HuH-7 (cell line): ENCODE results near the gene SPATA19.

Source experiments
- DNase-seq: peaks from one replicate; pipeline ENCODE4 v3.0.0; 2011; ENCODE audit warnings: low spot score

SPATA19 gene

DNA sequence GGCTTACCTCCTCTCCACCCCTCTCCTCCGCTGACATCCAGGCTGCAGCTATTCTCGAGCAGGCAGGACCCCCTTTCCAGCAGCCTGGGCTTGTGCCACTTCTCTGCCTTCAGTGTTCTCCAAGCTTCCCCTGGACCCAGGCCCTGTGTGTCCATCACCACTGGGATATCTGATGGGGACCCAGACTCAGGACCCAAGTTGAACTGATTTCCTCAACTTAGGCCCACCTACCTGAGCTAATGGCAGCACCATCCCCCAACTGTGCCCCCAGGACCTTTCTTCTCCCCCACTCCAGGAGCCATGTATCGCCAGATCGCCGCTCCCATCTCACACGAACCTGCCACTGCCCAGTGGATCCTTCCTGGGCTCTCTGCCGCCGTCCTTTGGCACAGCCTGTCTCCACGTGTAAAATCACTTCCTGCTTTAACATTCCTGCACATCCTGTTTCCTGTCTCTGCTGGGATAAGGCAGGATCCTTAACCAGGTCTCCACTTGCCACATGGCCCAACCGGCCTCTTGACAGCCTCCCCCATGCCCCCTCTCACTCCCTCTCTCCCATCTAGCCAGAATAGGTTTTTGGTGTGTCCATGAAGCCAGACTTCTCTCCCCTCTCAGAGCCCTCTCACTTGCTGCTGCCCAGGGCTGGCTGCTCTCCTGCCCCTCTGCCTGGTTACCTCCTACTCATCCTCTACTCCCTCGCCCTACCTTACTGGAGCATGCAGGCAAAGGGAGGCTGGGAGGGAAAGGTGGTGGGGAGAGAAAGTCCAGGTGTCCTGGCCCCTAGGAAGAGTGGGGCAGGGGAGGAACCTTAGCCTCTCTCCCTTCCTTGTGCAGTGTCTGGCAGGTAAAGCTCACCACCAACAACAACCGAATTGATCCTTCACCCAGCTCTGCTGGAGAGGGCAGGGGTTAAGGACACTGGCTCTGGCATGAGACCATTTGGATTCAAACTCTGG is 9.4 kb downstream of the SPATA19 start:
- DNase-seq: no peak

DNA sequence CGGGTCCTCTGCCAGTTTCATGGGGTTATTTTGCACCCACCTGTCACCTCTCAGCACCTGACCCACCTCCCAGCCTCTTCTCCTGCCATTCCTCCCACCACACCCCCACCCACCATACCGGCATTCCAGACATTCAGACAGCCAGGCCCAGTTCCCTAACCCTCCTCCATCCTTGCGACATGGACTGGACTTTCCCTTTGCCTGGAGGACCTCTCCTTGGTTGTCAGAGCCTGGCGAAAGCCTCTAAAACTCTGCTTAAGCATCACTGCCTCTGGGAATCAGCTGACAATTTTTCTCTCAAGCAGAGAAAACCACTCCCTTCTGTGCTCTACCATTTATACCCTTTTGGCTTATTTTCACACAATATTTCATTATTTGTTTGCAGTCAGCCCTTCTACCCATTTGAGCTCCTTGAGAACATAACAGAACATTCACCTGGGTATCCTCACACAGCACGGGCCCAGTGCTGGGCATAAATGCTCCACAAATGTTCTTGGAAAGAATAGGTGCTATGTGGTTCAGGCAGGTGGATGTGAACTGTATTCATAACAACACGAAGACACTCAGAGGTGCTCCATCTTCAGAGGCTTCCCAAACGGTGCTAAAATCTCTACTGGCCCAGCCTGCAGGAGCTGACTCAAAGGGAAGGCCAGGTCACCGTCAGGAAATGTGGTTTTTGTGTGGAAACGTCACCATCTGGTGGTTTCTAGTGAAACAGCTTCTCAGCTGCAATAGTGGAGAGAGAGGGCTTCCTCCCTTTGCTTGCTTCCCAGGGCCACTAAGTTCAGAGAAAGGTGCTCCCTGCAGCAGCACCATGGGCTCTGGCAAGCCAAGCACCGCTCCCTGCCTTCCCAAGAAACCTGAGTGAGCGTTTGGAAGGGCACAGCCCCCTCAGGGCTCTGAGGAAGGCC is 10.4 kb downstream of the SPATA19 start:
- peak; percentile 56 for DNase-seq

DNA sequence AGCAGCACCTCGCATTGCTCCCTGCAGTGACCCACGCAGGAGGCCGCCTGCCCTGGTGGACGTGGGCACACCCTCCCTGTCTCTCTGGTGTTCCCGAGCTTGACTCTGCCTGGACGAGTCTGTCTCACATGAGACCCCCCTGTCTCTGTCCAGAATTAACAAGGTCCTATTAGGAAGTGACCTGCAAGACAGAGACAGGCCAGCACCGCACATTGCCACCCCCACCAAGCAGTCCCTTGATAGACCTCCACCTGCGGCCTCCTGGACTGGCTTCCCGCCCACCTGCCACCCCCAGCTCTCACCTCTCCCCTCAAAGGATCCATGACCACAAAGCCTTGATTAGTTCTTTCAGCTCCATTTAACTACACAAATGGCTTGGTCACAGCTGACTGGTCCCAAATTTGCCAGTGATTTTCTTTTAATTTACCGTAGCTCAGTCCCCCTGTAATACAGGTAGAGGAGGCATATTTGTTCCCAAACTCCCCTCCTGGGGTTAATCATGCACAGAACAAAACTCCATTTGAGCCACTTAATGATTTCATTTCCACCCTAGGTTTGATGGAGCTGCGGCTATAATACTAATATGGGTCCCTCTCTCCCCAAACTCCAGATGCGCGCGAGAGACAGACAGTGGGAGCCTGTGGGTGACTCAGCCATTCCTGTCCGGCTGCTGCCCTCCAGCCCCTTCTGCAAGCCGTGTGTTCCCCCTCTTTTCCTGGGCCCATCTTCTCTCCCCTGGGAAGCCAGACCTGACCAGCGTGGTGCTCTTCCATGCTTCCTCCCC is 11.2 kb downstream of the SPATA19 start:
- no peak for DNase-seq

DNA sequence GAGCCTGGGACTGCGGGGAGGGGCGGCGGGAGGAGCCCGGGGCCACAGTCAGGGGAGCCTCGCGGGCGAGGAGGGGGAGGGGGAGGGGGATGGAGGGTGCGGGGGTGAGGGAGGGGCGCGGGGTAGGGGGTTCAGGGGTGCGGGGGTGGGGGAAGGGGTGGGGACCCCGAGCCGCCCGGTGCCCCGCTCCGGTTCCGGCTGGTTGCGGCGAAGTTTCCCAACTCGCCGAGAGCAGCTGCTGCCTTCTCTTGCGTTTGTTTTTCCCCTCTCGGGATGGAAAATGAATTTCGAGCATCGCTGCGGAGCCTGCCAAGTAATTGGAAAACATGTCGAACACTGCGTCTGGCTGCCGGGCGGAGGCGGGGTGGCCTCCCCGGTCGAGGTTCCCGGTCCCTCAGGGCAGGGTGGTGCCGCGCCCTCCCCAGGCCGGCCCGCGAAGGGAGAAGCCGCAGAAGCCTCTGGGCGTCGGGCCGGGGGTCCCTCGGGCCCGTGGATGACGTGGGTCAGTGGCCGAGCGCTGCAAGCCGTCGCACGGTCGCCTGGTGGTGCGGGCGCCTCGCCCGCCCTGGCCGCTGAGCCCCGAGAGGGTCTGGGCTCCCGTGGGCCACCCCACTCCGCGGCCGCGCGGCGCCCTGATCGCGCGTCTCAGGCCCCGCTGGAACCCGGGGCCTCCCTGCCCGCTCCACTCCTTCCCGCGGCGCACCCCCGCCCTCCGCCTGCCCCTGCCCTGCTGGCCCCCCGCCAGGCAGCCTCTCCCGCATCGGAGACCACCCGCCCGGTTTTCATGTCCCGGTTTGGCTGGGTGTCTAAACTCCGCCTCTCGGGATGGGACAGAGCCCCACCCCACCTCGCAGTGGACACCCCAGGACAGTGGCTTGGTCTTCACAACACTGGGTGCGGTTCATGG is 12.1 kb downstream of the SPATA19 start:
- DNase-seq: no peak

DNA sequence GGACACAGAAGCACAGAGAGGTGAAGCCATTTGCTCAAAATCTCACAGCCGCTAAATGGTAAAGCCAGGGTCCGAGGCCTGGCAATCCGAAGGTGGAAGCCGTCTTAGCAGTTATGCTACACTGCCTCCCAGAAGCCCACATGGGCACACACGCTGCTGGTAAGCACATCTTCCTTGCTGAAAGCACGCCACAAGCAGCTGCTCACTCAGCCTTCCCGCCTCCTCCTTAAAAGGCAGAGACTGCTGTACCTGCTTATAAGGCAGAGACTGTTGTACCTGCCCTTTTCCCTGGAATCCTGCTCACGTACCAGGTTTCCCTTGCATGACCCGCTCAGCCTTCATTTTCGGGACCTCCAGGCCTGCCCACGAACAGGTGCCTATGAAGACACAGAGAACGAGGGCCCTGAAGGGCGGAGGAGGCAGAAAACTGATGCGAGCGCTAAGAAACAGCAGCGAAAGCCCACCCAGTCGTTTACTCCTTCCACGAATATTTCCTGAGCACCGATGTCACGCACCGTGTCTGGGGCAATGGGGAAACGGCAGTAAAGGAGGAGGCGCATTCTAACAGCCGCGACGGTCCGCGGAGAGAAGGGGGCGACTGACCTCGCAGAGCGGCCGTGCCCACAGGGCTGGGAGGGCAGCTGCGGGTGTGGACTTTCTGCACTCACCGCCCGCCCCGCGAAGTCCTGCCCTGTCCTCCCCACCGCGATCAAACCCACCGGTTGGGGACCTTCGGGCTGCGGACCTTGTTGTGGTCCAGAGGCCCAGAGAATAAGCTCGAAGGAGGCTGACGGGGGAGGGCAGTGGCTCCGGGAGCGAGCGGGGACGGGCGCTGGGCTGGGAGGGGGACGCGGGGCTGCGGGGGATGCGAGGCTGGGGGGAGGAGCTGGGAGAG is 13.0 kb downstream of the SPATA19 start:
- DNase-seq: no peak

DNA sequence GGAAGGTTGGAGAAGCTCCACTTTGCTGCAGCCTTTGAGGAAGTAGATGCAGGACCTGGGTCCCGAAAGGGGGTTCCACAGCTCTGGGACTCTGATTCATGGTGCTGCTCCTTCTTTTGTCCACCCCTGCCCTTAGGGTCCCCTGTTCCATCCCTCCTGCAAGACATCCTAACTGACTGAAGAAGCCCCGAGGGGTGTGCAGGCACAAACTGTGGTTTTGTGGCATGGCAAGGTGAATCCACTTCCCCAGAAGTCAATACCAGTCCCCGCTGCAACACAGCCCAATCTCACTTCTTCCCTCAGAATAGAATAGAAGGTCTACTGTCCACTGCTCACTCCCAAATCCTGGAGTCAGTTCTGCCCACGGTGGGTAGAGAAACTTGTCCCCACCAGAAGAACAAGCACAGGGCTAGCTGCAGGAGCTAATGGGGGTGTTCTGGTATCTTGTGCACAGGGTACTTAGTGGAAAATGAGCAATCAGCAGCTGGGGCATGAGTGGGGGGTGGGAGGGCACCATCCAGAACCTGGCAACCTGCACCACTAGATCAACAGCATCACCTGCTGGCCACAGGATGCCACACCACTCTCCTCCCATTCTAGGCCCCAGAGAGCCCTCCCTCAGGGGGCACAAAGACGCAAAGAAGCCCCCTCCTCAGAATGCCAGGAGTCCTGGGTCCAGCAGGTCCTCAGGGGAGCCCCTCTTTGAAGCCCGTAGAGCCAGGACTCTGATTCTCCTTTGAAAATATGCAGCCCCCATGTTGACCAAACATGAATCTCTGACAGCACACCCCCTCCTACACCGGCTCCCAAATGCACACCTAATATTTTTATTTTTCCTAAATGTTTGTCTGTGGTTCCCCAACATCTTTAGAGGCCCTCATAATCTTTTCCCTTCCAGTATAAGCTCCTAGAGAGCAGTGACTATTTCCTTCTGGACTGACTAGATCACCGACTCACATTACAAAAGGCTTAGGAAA is 14.1 kb downstream of the SPATA19 start:
- no peak for DNase-seq

DNA sequence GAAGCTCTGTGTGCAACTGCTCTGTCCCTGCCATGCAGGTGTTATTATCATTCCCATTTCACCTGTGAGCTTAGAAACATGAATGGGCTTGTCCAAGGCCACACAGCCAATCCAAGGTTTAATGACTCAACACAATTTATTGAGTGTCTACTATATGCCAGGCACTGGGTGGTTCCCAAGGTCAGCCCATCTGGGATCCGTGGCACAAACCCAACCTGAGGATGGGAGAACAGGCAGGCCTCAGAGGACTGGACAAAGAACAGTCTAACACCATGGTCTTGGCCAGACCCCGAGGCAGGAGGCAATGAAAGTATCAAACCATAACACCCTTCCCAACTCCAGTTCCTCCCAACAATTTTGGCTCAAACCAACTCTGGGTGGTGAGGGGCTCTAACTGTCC is 15.7 kb downstream of the SPATA19 start:
- DNase-seq: no peak

DNA sequence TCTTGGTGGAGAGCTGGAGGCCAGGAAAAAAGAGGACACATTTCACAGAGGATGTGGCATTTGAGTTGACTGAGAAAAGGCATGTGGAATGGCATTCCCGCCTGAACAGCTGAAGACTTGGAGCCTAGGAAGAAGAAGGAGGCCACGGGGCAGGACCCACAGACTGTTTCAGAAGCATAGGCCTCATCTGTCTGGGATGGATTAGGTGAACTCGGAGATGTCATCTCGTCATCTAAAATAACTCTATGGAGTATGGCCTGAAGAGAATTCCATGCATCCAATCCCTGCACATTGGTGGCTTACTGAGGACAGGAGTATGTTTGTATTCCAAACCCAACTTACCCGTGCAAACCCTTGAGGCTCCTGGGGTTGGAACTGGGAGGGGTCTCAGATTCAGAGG is 16.4 kb downstream of the SPATA19 start:
- DNase-seq: no peak

DNA sequence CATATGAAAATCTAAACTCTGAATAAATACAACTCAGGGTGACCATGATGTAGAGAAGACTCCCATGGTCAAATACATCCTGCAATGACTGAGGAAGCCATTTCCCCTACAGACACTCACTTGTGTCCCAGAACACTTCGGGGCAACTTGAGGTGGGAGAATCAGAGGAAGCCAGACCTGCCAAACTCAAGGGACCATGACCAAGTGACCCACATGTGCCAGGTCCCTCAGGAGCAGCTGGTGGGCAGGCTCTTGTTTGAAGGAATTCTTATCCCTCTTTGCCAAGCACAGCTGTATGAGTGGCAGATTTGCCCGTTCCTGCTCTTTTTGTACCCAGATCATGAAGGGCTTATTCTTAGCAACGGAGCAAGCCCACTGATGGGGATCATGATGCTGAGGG is 17.8 kb downstream of the SPATA19 start:
- DNase-seq: no peak

DNA sequence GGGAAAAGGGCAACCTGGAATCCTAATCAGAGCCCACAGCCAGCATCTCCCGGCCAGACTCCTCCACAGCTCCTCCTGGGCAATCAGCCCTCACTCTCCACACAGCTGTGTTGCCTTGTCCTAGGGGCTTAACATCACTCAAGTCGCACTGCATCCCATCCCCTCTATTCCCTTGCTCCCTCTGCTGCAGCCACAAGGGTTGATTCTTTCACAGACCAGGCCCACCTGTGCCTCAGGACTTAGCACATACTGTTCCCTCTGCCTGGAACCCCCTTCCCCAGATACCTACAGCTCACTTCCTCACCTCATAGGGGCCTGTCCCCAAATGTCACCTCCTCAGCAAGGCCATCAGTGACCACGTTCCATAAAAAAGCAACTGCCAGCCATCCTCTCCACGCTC is 18.4 kb downstream of the SPATA19 start:
- DNase-seq: no peak

DNA sequence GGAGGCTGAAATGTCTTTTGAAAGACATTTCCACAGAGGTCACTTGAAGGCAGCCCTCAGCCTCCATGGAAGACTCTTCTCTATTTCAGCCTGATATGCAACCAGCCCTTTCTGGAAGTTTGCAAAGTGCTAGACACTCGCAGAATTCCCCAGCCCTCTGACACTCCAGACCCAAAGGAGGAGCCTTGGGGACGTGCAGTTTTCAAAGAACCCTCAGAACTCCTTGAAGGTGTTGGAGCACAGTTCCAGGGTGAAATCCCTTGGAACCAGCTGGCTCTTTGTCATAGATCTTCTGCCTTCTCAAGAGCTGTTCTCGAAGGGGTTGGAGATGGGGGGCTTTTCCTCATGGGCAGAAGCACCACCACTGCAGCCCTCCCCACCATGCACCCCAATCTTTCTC is 19.6 kb downstream of the SPATA19 start:
- DNase-seq: no peak

DNA sequence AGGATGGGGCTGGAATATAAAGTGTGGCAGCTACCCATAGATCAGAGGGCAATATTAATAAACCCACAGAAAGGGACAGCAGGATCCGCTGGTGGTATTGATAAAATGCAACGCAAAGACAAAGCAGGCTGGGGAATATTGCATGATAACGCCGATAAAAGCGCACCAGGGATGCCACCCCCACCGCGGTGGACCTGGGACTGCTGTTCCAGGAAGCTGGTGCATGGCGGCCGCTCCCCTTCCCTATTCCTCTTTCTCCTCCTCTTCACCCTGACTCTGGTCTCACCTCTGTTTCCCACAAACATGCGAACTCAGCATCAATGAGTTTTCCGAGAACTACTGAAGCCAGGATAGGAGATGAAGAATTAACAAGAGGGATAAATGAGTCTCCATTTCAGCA is 20.2 kb downstream of the SPATA19 start:
- DNase-seq: no peak

DNA sequence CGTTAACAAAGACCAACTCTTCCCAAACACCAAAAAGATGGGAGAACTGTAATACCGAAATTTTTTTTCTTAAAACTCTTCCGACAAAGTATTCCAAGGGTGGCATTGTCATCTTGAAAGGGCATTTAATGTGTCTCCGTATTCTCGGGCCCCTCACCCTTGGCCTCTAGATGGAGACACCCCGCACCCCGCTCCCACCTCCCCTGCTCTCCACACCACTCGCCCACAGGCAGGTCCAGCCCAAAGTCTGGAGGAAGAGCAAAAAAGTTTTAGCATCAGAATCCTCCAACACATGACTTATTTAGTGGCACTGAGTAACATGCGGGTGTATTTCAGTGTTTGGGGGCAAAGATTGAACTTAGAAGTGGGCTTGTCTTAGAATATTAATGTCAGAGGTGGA is 20.7 kb downstream of the SPATA19 start:
- DNase-seq: no peak

DNA sequence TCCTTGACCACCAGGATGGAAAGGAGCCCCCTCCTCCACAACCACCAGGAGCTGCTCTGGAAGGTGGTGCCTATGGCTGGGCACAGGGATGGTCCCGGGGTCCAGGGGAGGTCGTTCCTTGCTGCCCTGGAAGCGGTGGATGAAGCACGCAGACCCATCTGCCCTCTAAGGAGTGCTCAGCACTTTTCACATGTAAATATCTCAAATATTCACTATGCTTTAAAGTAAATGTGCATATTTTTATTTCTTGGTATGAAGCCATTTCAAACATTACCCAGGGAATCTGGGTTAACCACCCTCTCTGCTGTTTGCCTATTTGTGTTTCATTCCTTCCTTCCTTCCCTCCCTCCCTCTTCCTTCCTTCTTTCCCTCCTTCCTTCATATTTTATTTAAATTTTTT is 21.7 kb downstream of the SPATA19 start:
- no peak for DNase-seq

DNA sequence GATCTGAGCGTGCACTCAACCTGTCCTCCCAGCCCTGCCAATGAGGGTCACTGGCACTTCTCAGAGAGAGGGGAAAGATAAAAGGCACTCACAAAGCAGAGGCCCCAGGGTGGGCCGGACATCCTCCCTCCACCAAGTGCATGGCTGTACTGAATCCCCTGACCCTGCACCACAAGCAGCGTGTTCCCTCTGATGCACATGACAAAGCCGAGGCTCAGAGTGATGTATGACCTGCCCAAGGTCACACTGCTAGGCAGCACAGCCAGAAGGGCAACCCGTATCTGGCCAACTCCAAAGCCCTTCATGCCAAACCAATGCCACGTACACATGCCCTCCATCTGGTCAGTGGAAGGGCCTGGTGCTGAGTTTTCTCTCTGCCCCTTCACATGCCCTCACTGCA is 22.1 kb downstream of the SPATA19 start:
- no peak for DNase-seq

DNA sequence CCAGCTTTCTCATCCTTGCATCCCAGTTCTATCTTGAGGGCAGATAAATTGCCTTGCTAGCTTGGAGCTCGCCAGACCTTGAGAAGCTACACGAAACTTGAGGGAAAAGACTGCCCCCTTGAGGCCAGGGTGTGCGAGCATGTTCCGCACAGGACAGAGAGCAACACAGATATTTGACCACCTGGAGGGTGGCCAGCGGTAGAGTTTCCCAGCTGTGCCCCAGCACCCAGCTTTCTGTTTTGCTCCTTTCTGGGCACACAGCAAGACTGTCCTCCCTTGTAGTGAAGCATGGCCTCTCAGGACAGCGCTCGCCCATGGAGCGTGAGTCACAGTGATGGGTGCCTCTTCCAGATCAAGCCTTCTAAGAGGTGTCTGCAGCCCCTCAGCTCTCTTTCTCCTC is 23.5 kb downstream of the SPATA19 start:
- DNase-seq: peak; percentile 57

DNA sequence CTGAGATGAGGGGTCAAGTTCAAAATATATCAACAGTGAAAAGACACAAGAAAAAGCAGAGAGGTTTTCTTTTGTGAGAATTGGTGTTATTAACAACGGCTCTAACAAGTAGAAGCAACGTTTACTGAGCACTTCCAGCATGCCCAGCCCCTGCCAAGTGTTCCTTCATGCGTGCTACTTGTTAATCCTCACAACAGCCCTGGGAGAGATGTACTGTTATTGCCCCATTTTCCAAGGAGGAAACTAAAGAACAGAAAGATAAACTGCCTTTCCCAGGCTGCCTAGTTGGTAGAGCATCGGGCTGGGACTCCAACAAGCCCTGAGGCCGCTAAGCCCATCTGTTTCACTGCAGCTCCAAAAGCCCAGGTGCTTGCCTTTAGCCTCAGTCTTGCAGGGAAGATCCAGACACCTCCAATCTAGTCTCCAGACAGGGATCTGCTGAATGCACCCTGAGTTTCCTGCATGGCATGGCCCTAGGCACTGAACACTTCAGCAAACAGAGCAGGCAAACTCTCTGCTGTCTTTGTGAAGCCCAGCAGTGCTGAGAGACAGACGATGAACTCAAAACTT is 25.5 kb downstream of the SPATA19 start:
- DNase-seq: no peak

DNA sequence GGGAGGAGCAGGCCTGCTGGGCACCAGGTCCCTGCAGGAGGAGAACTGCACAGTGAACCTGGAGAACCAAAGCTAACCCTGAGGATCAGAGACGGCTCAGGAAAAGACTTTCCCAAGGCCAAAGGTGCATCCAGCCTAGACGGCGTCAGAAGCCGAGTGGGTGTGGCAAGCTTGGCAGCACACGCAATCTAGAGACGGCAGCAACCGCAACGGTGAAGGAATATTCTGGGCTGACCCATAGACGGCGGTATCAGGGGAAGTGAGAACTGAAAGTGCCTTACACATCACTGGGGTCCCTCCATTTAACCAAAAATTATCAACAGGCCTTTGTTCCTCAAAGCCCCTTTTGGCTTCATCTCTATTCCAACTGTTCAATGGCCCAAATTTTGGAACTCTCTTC is 26.2 kb downstream of the SPATA19 start:
- no peak for DNase-seq

DNA sequence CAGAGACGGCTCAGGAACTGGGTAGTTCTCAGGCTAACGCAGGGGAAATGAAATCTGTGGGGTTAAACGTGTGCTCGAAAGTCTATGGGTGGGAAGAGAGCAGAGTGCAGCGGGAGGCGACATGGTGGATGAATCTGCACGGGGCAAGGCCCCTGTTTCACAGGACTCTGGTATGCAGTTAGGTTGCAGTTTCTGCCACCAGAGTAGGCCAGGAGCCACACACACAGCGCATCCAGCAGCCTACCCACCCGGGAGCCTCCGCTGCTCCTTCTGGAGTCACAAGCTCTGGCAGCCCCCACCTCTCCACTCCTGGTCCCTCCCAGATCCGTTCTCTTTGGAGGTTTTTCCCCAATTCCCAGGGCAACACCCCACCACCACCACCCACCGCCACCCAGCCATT is 27.0 kb downstream of the SPATA19 start:
- no peak for DNase-seq
